ENCODE data around the gene TXLNG. TPM values are rescaled to one million over a fixed set of nuclear protein-coding genes. Genes with fewer than 3 reads are reported as not detected.
"Not testable (repeated sequence)": the region's sequence is repeated elsewhere in the genome, so short reads cannot be mapped to it uniquely, and the experiment has no call there.

The TXLNG gene
- 10 to 100 TPM; 14.2 to 15.1 TPM for total RNA-seq

- Mint-ChIP-seq H3K27me3 (no peaks in the 10 kb centered on the region), H3K27ac (peak within 1 kb of the TSS; percentile 77), H3K4me1 (ENCODE audit: low read depth) (peaks cover 10% of the 10 kb centered on the region), H3K36me3 (peaks cover 7% of the 10 kb centered on the region), H3K4me3 (peak within 1 kb of the TSS; percentile 86), H3K9me3 (no peaks in the 10 kb centered on the region)
- ChIA-PET CTCF (interaction anchor here (0.6 kb wide), 1 partner anchor 305 kb away, joined by 5 read pairs; no protein-coding TSS in a partner anchor), POLR2A (no interaction called here)
- peak; percentile 96 for DNase-seq
- intact Hi-C loops (cut with micrococcal nuclease) = loop anchor here (1.0 kb wide), 4 partner anchors 36 to 1111 kb away; partner anchors contain the start of genes RBBP7 and SYAP1
These were observed at the start of gene TXLNG for GRCh38 chrX:16786139-16786790. Gene TXLNG (plus strand): TSS chrX:16786466. CDS start chrX:16786488, 22 bp downstream.

- Mint-ChIP-seq H3K36me3 (peaks cover 9% of the 10 kb centered on the region), H3K27me3 (no peaks in the 10 kb centered on the region), H3K9me3 (no peaks in the 10 kb centered on the region), H3K4me1 (ENCODE audit: low read depth) (peaks cover 4% of the 10 kb centered on the region), H3K4me3 (no peak overlapping the region), H3K27ac (no peak overlapping the region)
- intact Hi-C loops (cut with micrococcal nuclease) = no loop called here
- ChIA-PET POLR2A (interaction anchor here (0.9 kb wide), 1 partner anchor 17 kb away, joined by 4 read pairs; no protein-coding TSS in a partner anchor), CTCF (no interaction called here)
- DNase-seq = no peak
These were observed 49.2 kb upstream of the TXLNG start for GRCh38 chrX:16737024-16737423.

DNA sequence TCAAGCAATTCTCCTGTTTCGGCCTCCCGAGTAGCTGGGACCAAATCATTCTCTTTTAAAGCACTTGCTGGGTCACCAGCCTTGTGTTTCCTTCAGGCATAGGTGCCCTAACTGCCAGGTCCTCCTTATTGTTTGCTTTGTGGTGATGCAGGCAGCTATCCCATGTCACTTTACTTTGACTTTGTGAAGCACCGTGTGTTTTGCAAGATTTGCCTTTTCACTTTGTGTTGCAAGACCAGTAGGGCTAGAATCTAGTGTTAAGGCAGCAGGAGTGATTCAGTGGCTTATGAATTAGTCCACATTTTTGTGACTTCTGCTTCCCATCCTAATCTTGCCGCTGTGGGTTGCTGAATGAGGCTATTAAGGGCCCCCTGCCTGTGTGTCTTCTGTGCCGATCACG lies 46.7 kb upstream of the TXLNG start:
- ChIA-PET POLR2A (no interaction called here), CTCF (no interaction called here)
- no peak overlapping the region for H3K4me3 Mint-ChIP-seq
- H3K27me3 Mint-ChIP-seq = no peaks in the 10 kb centered on the region
- DNase-seq = no peak
- no peak overlapping the region for H3K27ac Mint-ChIP-seq
- H3K4me1 Mint-ChIP-seq (ENCODE audit: low read depth) = no peaks in the 10 kb centered on the region
- intact Hi-C loops (cut with micrococcal nuclease) = no loop called here
- no peaks in the 10 kb centered on the region for H3K9me3 Mint-ChIP-seq
- peaks cover 16% of the 10 kb centered on the region for H3K36me3 Mint-ChIP-seq

GRCh38 chrX:16743604-16744325 lies 42.5 kb upstream of the TXLNG start:
- ChIA-PET CTCF (interaction anchor here (0.7 kb wide), 1 partner anchor 923 kb away, joined by 4 read pairs; no protein-coding TSS in a partner anchor), POLR2A (no interaction called here)
- Mint-ChIP-seq H3K27ac (no peak overlapping the region), H3K9me3 (no peaks in the 10 kb centered on the region), H3K4me1 (ENCODE audit: low read depth) (no peaks in the 10 kb centered on the region), H3K4me3 (no peak overlapping the region), H3K27me3 (no peaks in the 10 kb centered on the region), H3K36me3 (peaks cover 7% of the 10 kb centered on the region)
- DNase-seq = no peak
- intact Hi-C loops (cut with micrococcal nuclease) = no loop called here

- ChIA-PET POLR2A (no interaction called here), CTCF (no interaction called here)
These were observed 41.2 kb upstream of the TXLNG start for GRCh38 chrX:16745102-16745501.

GRCh38 chrX:16745659-16746058 lies 40.6 kb upstream of the TXLNG start:
- Mint-ChIP-seq H3K27me3 (no peaks in the 10 kb centered on the region), H3K9me3 (no peaks in the 10 kb centered on the region), H3K36me3 (peaks cover 9% of the 10 kb centered on the region), H3K4me3 (no peak overlapping the region), H3K4me1 (ENCODE audit: low read depth) (no peaks in the 10 kb centered on the region), H3K27ac (no peak overlapping the region)
- CTCF ChIA-PET = no interaction called here
- DNase-seq = no peak
- POLR2A ChIA-PET = no interaction called here
- intact Hi-C loops (cut with micrococcal nuclease) = no loop called here

More at GRCh38 chrX:16745102-16745501, 41.2 kb upstream of the TXLNG start:
- Mint-ChIP-seq H3K27ac (no peak overlapping the region), H3K9me3 (no peaks in the 10 kb centered on the region), H3K4me3 (no peak overlapping the region), H3K36me3 (peaks cover 7% of the 10 kb centered on the region), H3K27me3 (no peaks in the 10 kb centered on the region), H3K4me1 (ENCODE audit: low read depth) (no peaks in the 10 kb centered on the region)
- intact Hi-C loops (cut with micrococcal nuclease) = no loop called here
- no peak for DNase-seq

GRCh38 chrX:16748425-16748824 lies 37.8 kb upstream of the TXLNG start:
- H3K27me3 Mint-ChIP-seq = no peaks in the 10 kb centered on the region
- intact Hi-C loops (cut with micrococcal nuclease) = no loop called here
- no peaks in the 10 kb centered on the region for H3K4me1 Mint-ChIP-seq (ENCODE audit: low read depth)
- H3K27ac Mint-ChIP-seq = no peak overlapping the region
- DNase-seq = no peak
- H3K4me3 Mint-ChIP-seq = no peak overlapping the region
- CTCF ChIA-PET = no interaction called here
- H3K9me3 Mint-ChIP-seq = no peaks in the 10 kb centered on the region
- H3K36me3 Mint-ChIP-seq = peaks cover 13% of the 10 kb centered on the region
- POLR2A ChIA-PET = no interaction called here

DNA sequence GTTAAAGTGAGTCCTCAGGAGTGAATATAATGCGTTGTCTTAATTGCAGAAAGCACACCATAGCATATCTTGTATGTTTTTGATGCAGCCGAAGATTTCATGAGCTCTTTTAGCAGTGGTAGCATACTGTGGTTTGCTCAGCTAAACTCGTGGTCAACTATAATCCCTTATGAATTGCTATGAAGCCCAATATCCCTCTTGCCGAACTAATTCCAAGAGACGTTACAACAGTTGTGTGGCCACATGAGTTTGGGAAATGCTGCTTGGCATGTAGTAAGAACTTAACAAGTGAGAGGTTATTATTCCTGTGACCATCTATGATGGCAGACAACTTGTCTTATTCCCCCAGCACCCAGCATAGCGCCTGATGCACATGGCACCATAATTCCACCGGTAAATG lies 36.1 kb upstream of the TXLNG start:
- Mint-ChIP-seq H3K36me3 (peaks cover 11% of the 10 kb centered on the region), H3K4me1 (ENCODE audit: low read depth) (no peaks in the 10 kb centered on the region), H3K4me3 (no peak overlapping the region), H3K9me3 (no peaks in the 10 kb centered on the region), H3K27me3 (no peaks in the 10 kb centered on the region), H3K27ac (no peak overlapping the region)
- POLR2A ChIA-PET = no interaction called here
- DNase-seq = no peak
- CTCF ChIA-PET = no interaction called here
- intact Hi-C loops (cut with micrococcal nuclease) = no loop called here

GRCh38 chrX:16754019-16754418 lies 32.2 kb upstream of the TXLNG start:
- no peaks in the 10 kb centered on the region for H3K9me3 Mint-ChIP-seq
- CTCF ChIA-PET = no interaction called here
- no peak overlapping the region for H3K27ac Mint-ChIP-seq
- POLR2A ChIA-PET = no interaction called here
- H3K4me3 Mint-ChIP-seq = no peak overlapping the region
- no peaks in the 10 kb centered on the region for H3K4me1 Mint-ChIP-seq (ENCODE audit: low read depth)
- no peaks in the 10 kb centered on the region for H3K27me3 Mint-ChIP-seq
- no peak for DNase-seq
- H3K36me3 Mint-ChIP-seq = peaks cover 22% of the 10 kb centered on the region
- intact Hi-C loops (cut with micrococcal nuclease) = no loop called here

- Mint-ChIP-seq H3K4me1 (ENCODE audit: low read depth) (no peaks in the 10 kb centered on the region), H3K9me3 (no peaks in the 10 kb centered on the region), H3K36me3 (peaks cover 21% of the 10 kb centered on the region), H3K27me3 (no peaks in the 10 kb centered on the region), H3K4me3 (no peak overlapping the region), H3K27ac (no peak overlapping the region)
- ChIA-PET POLR2A (no interaction called here), CTCF (no interaction called here)
- no peak for DNase-seq
- intact Hi-C loops (cut with micrococcal nuclease) = no loop called here
These were observed 29.5 kb upstream of the TXLNG start for GRCh38 chrX:16756724-16757123.

DNA sequence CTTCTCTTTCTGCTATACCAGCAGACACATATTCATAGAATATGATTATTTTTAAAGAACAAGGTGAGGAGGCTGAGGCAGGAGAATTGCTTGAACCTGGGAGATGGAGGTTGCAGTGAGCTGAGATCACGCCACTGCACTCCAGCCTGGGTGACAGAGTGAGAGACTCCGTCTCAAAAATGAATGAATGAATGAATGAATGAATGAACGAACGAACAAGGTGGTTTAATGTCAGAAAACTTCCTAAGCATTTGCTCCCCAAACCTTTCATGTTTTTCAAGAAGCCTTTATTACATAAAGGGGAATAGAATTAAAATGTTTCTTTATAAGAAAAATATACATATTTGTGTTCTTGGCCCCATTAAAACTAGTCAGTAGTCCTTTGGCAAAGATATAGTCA lies 24.8 kb upstream of the TXLNG start:
- H3K4me1 Mint-ChIP-seq (ENCODE audit: low read depth); H3K27me3 Mint-ChIP-seq; H3K27ac Mint-ChIP-seq; CTCF ChIA-PET; intact Hi-C loops (cut with micrococcal nuclease); H3K9me3 Mint-ChIP-seq; POLR2A ChIA-PET; DNase-seq; H3K4me3 Mint-ChIP-seq; H3K36me3 Mint-ChIP-seq: not testable (repeated sequence)

DNA sequence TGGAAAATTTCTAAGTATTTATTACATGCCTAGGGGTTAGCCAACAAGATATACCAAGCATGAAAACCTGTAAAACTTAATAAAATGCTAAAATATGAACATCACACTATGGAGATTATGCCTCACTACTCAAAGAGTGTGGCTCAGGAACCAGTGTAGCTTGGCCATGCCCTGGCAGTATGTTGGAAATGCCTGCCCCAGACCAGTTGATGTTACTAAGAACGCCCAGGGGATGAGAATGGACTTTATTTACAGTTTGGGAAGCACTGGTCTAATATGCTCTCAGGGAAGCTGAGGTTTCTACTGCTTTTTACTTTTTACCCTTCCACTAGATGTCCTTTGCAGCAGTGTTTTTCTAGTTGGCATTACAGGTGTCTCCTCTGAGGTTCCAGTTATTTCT lies 23.7 kb upstream of the TXLNG start:
- CTCF ChIA-PET = no interaction called here
- Mint-ChIP-seq H3K27ac (no peak overlapping the region), H3K27me3 (no peaks in the 10 kb centered on the region), H3K4me1 (ENCODE audit: low read depth) (no peaks in the 10 kb centered on the region), H3K9me3 (no peaks in the 10 kb centered on the region), H3K36me3 (no peaks in the 10 kb centered on the region), H3K4me3 (no peak overlapping the region)
- POLR2A ChIA-PET = no interaction called here
- DNase-seq = no peak
- intact Hi-C loops (cut with micrococcal nuclease) = no loop called here

- no peak overlapping the region for H3K27ac Mint-ChIP-seq
- no peak for DNase-seq
- ChIA-PET POLR2A (no interaction called here), CTCF (no interaction called here)
- intact Hi-C loops (cut with micrococcal nuclease) = no loop called here
- H3K4me3 Mint-ChIP-seq = no peak overlapping the region
- H3K4me1 Mint-ChIP-seq (ENCODE audit: low read depth) = no peaks in the 10 kb centered on the region
- no peaks in the 10 kb centered on the region for H3K36me3 Mint-ChIP-seq
- no peaks in the 10 kb centered on the region for H3K27me3 Mint-ChIP-seq
- H3K9me3 Mint-ChIP-seq = no peaks in the 10 kb centered on the region
These were observed 20.7 kb upstream of the TXLNG start for GRCh38 chrX:16765594-16765993.
